WERI-Rb-1 (cell line): Measurements from ENCODE around the gene SLC6A3.

Experiments
- DNase-seq: peaks from one replicate; pipeline ENCODE4 v3.0.0-alpha.2; 2020
- H3K27ac ChIP-seq: fragments of 250-450 bp; sonication (Bioruptor Pico); 2 replicates; pipeline ENCODE4 v1.5.1; 2020; ENCODE audit warnings: mild to moderate bottlenecking, moderate library complexity
- H3K27me3 ChIP-seq: fragments of 250-450 bp; sonication (Bioruptor Pico); 2 replicates; pipeline ENCODE4 v1.5.1; 2021; ENCODE audit warnings: mild to moderate bottlenecking, low read depth, moderate library complexity; ENCODE audit not compliant: insufficient read depth, severe bottlenecking
- H3K36me3 ChIP-seq: fragments of 250-450 bp; sonication (Bioruptor Pico); 2 replicates; pipeline ENCODE4 v1.5.1; 2020; ENCODE audit warnings: mild to moderate bottlenecking, moderate library complexity
- H3K4me3 ChIP-seq: 2 replicates; pipeline ENCODE4 v1.5.1; 2011; ENCODE audit warnings: low read depth, mild to moderate bottlenecking, control low read depth, low read length
- H3K9me3 ChIP-seq: fragments of 250-450 bp; sonication (Bioruptor Pico); 2 replicates; pipeline ENCODE4 v1.5.1; 2021; ENCODE audit warnings: mild to moderate bottlenecking, moderate library complexity; ENCODE audit not compliant: severe bottlenecking
- CTCF ChIP-seq: IDR thresholded peaks from 2 replicates; pipeline ENCODE4 v1.5.1; 2011; ENCODE audit warnings: low read depth, mild to moderate bottlenecking, control low read depth, inconsistent platforms, low read length

SLC6A3 gene

GRCh38 chr5:1385395-1386273, 59.6 kb downstream of the SLC6A3 start:
- peak overlapping the region; percentile 57 for H3K4me3 ChIP-seq
- no peaks in the 10 kb centered on the region for H3K36me3 ChIP-seq
- no peak for TF ChIP-seq CTCF
- H3K9me3 ChIP-seq: no peaks in the 10 kb centered on the region
- peaks cover 5% of the 10 kb centered on the region for H3K27me3 ChIP-seq
- peak overlapping the region; percentile 61 for H3K27ac ChIP-seq
- peak; percentile 93 for DNase-seq

DNA sequence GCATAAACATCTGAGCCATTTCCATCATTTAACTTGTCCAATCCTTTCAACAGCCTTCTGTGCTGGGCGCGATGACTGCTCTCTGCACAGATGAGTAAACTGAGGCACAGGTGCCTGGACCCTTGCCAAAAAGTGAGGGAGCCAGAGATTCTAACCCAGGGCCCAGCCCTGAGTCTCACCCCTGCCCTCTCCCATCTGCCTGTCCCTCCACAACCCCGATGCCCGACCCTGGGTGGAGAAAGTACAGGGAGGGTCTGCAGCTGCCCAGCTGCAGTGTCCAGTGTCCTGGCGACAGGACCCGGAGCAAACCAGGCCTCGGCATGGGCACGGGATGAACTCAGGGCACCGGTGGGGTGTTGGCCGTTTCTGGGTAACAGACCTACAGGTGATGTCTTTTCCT, 60.7 kb downstream of the SLC6A3 start:
- DNase-seq: no peak
- peaks cover 5% of the 10 kb centered on the region for H3K27me3 ChIP-seq
- no peak for TF ChIP-seq CTCF
- H3K27ac ChIP-seq: no peak overlapping the region
- no peaks in the 10 kb centered on the region for H3K36me3 ChIP-seq
- H3K9me3 ChIP-seq: peaks cover 5% of the 10 kb centered on the region
- no peak overlapping the region for H3K4me3 ChIP-seq

GRCh38 chr5:1383886-1384401, 61.3 kb downstream of the SLC6A3 start:
- Histone ChIP-seq H3K27ac (no peak overlapping the region), H3K36me3 (no peaks in the 10 kb centered on the region), H3K9me3 (peaks cover 11% of the 10 kb centered on the region), H3K4me3 (no peak overlapping the region), H3K27me3 (peaks cover 5% of the 10 kb centered on the region)
- TF ChIP-seq CTCF: no peak
- no peak for DNase-seq

DNA sequence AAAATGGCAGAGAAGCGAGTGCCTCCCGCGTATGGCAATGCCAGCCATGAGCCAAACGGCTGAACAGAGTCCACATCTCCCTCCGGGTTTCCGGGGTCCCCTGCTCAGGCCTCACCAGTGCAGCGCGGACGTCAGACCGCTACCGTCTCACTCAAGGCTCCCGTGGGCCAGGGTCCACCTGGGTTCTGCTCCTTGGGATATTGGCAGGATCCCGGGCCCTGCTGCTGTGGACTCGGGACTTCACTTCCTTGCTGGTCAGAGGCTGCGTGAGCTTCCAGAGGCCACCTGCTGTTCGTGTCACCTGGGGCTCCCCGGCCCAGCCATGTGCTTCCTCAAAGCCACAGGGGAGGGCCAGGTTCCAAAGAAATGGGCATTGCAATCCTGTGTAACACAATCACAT, 61.9 kb downstream of the SLC6A3 start:
- no peak for DNase-seq
- H3K27me3 ChIP-seq: peaks cover 5% of the 10 kb centered on the region
- H3K4me3 ChIP-seq: no peak overlapping the region

DNA sequence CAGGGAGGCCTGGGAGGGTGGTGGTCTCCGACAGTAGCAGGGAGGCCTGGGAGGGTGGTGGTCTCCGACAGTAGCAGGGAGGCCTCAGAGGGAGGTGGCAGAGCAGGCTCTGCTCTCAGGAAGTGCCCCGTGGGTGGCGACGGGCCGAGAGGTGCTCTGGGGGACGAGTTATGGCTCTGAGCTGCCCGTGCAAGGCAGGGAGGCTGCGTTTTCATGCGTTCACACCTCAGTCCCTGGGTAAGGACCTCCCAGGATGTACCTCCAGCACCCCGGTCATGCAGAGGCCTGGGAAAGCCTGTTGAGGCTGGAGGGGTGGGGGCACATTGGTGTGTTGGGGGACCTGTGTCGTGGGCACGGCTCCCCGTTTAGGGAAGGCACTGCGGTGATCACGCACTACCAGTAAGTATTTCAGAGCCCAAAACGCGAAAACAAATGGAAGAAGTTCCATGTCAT, 63.0 kb downstream of the SLC6A3 start:
- DNase-seq: no peak
- Histone ChIP-seq H3K27ac (no peak overlapping the region), H3K9me3 (peaks cover 21% of the 10 kb centered on the region), H3K27me3 (peaks cover 2% of the 10 kb centered on the region), H3K36me3 (no peaks in the 10 kb centered on the region), H3K4me3 (no peak overlapping the region)
- no peak for TF ChIP-seq CTCF

More for the DNA sequence above, 61.9 kb downstream of the SLC6A3 start:
- no peak for TF ChIP-seq CTCF
- H3K36me3 ChIP-seq: no peaks in the 10 kb centered on the region
- H3K27ac ChIP-seq: no peak overlapping the region
- peaks cover 17% of the 10 kb centered on the region for H3K9me3 ChIP-seq
